Large intestine (tissue), 3 donors: ENCODE data around the gene HSPG2. TPM values are rescaled to one million over a fixed set of nuclear protein-coding genes. Genes with fewer than 3 reads are reported as not detected.

Source experiments
- DNase-seq, 2 donors: peaks; one replicate each; pipeline versions ENCODE4 v3.0.0 to v3.0.0-alpha.2; 2013
- H3K27ac ChIP-seq: one replicate; pipeline ENCODE4 v1.5.1; 2013; ENCODE audit warnings: low read length
- H3K27me3 ChIP-seq: 2 replicates; pipeline ENCODE4 v1.6.1; 2013; ENCODE audit warnings: low read length; ENCODE audit not compliant: control insufficient read depth, insufficient read depth
- H3K36me3 ChIP-seq: 2 replicates; pipeline ENCODE4 v1.6.1; 2013; ENCODE audit warnings: low read length; ENCODE audit not compliant: control insufficient read depth, insufficient read depth
- H3K4me1 ChIP-seq: one replicate; pipeline ENCODE4 v1.6.1; 2013; ENCODE audit warnings: low read length; ENCODE audit not compliant: control insufficient read depth, insufficient read depth
- H3K4me3 ChIP-seq: one replicate; pipeline ENCODE4 v1.5.1; 2013; ENCODE audit warnings: low read length
- H3K9me3 ChIP-seq: one replicate; pipeline ENCODE4 v1.6.1; 2013; ENCODE audit warnings: mild to moderate bottlenecking, low read depth, low read length, moderate library complexity; ENCODE audit not compliant: control insufficient read depth
- WGBS: methylation state at CpG from one replicate; pipeline ENCODE4 v1.1.5; 2013; ENCODE audit warnings: low lambda C conversion rate; ENCODE audit not compliant: insufficient coverage; 5-methylcytosine and 5-hydroxymethylcytosine counted together
- polyA plus RNA-seq: library from polyadenylated mRNA; unstranded; fragments of 120-200 nt; gene quantifications from one replicate; pipeline ENCODE4 v1.2.1, GENCODE V29; 2013

The HSPG2 gene
- polyA plus RNA-seq, 1 donor: 70.4 TPM

DNA sequence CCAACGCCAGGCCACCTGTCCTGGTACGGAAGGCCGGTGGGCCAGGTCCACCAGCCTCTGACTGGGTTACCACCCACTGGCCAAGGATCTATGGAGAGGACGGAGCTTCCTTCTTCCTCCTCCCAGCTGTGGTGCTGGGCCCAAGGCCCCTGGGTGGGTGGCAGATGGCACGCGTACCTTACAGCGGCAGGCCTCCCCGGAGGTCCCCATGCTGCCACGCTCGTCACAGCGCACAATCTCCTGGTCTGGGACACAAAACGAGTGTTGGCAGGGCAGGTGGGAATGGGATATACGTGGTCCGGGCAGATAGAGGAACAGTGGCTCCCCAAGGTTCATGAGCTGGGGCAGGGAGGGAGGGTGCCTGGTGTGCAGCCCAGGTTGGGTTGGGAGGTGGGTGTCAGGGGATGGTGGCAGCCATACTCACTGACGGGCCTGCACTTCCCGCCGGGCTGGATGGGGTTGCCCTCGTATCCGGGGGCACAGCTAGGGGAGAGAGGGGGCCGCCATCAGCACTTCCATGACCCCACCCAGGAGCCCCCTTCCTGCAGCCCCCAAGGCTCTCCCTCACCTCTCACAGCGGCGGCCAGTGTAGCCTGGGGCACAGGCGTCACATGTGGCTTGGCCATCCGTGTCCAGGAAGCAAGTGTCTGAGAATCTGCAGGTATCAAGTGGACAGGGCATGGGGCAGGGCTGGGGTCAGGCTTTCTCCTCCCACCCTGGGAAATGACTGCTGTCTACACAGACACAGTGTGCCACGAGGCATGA is 58.9 kb downstream of the HSPG2 start:
- H3K4me1 ChIP-seq: no peaks in the 10 kb centered on the region
- no CpG with 5 or more reads among the region's 25 CpGs for WGBS
- H3K9me3 ChIP-seq: no peaks in the 10 kb centered on the region
- H3K36me3 ChIP-seq: peaks cover 85% of the 10 kb centered on the region
- DNase-seq: no peak
- H3K4me3 ChIP-seq: no peak overlapping the region
- H3K27ac ChIP-seq: no peak overlapping the region
- no peaks in the 10 kb centered on the region for H3K27me3 ChIP-seq

DNA sequence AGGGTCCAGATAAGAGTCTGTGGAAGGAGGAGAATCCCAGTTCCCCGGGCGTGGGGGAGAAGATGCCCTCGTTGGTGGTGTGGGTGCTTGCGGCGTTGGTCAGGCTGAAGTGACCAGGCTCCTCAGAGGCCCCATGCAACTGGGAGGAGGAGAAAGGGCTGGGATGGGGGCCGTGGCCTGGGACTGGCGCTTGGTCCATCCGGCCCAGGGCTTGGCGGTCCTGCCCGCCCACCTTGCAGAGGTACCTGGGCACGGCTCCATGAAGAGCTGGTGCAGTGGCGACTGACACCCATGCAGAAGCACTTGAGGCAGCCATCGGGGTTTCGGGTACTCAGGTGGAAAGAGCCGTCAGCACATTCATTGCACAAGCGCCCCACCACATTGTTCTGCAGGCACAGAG is 60.8 kb downstream of the HSPG2 start:
- Histone ChIP-seq H3K27me3 (no peaks in the 10 kb centered on the region), H3K4me1 (no peaks in the 10 kb centered on the region), H3K9me3 (no peaks in the 10 kb centered on the region), H3K36me3 (peaks cover 88% of the 10 kb centered on the region), H3K27ac (no peak overlapping the region), H3K4me3 (no peak overlapping the region)
- no peak for DNase-seq
- no CpG with 5 or more reads among the region's 16 CpGs for WGBS

DNA sequence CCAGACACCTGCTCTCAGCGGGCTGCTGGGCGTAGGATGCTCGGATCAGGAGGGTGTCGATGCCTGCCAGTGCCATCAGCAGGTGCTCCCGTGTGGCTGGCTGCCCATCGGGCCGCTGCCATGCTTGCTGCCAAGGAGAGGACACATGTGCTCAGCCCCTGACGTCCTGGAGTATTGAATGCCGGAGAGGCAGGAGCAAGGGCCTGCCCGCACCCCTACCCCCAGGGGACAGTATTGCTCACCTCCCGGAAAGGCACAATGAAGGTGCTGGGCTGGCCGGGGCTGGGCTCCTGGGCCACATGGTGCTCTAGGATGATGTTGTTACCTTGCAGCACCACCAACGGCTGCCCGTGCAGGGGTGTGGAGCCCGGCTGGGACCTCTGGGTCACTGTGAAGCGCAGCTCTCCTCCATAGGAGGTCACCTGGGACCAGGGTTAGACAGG is 61.5 kb downstream of the HSPG2 start:
- H3K4me1 ChIP-seq: no peaks in the 10 kb centered on the region
- no peak for DNase-seq
- peaks cover 87% of the 10 kb centered on the region for H3K36me3 ChIP-seq
- H3K27ac ChIP-seq: no peak overlapping the region
- WGBS: no CpG with 5 or more reads among the region's 16 CpGs
- no peak overlapping the region for H3K4me3 ChIP-seq
- H3K9me3 ChIP-seq: no peaks in the 10 kb centered on the region
- H3K27me3 ChIP-seq: no peaks in the 10 kb centered on the region

DNA sequence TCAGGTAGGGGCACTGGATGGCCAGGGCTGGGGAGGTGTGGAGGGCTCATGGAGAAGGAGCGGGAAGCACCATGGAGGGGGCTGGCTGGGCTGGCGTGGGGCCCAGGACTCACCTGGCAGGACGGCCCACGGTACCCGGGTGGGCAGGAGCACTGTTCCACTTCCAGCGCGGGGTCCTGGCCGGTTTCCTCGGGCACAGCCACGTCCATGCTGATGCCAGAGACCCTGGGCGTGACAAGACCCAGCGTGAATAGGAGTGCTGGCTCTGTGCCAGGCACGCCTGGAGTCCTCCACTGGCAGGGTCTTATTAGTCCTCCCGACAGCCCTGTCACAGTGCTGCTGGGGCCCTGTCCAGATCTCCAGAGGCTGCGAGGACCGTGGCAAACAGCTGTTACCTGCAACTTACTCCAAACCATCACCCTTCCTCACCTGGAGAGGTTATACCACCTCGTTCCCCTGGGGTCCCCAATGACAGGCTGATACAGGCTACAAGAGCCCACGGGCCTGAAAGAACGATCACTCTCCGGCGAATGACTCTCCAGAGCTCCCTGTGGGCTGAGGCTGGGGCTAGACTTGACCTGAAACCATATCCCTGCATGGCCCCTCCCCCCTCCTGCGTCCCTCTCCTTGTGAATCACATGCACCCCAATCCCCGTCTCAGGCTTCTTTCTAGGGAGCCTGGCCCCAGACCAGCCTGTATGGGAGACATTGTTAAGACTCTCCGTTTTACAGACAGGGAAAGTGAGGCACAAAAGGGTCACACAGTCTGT is 62.1 kb downstream of the HSPG2 start:
- peaks cover 85% of the 10 kb centered on the region for H3K36me3 ChIP-seq
- WGBS: no CpG with 5 or more reads among the region's 24 CpGs
- H3K4me1 ChIP-seq: no peaks in the 10 kb centered on the region
- no peak overlapping the region for H3K4me3 ChIP-seq
- no peaks in the 10 kb centered on the region for H3K9me3 ChIP-seq
- no peak overlapping the region for H3K27ac ChIP-seq
- no peak for DNase-seq
- H3K27me3 ChIP-seq: no peaks in the 10 kb centered on the region

DNA sequence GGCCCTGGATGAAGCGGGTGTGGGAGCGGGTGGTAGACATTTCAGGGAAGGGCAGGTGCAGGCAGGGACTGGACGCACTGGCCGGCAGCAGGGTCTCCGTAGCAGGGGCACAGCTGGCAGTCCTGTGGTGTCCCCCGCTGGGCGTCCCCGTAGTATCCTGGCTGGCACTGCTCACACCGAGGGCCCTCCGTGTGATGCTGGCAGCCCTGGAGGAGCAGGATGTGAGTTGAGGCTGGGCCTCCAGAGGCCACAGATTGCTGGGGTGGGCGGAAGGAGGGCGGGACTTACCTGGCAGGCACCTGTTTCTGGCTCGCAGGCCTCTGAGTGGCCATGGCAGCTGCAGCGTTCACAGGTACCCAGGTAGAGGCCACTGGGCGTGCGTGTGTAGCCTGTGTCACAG is 62.8 kb downstream of the HSPG2 start:
- Histone ChIP-seq H3K27me3 (no peaks in the 10 kb centered on the region), H3K27ac (no peak overlapping the region), H3K9me3 (no peaks in the 10 kb centered on the region), H3K36me3 (peaks cover 84% of the 10 kb centered on the region), H3K4me1 (no peaks in the 10 kb centered on the region), H3K4me3 (no peak overlapping the region)
- DNase-seq: no peak
- WGBS: no CpG with 5 or more reads among the region's 16 CpGs

DNA sequence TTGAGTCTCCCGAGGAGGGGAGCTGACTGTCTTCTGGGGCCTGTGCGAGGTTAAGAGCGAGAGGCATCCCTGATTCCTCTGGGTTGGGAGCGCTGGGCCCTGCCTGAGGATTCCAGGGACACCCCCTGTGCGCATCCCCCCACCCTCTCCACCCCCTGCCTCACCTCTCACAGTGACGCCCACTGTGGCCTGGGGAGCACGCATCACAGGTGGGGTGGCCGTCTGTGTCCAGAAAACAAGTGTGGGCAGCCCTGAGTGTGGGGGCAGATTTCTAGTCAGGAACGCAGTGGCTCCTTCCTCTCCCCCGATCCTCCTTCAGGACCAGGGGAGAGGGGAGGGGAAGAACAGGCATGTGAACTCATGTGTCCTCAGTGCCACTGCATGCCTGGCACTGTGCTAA is 63.3 kb downstream of the HSPG2 start:
- Histone ChIP-seq H3K4me3 (no peak overlapping the region), H3K27me3 (no peaks in the 10 kb centered on the region), H3K36me3 (peaks cover 79% of the 10 kb centered on the region), H3K4me1 (no peaks in the 10 kb centered on the region), H3K9me3 (no peaks in the 10 kb centered on the region), H3K27ac (no peak overlapping the region)
- DNase-seq: no peak
- no CpG with 5 or more reads among the region's 10 CpGs for WGBS

DNA sequence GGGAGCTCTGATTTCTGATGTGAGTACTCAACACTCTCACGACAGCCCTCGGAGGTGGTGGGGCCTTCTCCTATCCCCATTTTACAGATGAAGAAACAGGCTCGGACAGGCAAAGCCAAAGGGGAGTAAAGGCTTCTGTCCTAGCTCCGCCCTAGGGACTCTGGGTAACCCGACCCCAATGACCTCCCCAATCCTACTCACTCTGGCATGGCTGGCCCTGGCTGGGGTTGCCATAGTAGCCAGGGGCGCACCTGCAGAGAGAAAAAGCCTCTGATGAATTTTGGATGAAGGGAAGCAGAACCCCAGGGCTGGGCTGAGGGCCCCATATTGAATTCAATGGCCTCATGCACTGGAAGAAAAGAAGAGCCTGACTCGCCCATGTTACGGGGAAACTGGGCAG is 63.9 kb downstream of the HSPG2 start:
- H3K36me3 ChIP-seq: peaks cover 78% of the 10 kb centered on the region
- no CpG with 5 or more reads among the region's 8 CpGs for WGBS
- no peaks in the 10 kb centered on the region for H3K27me3 ChIP-seq
- H3K4me3 ChIP-seq: no peak overlapping the region
- no peak overlapping the region for H3K27ac ChIP-seq
- DNase-seq: no peak
- H3K4me1 ChIP-seq: no peaks in the 10 kb centered on the region
- no peaks in the 10 kb centered on the region for H3K9me3 ChIP-seq

DNA sequence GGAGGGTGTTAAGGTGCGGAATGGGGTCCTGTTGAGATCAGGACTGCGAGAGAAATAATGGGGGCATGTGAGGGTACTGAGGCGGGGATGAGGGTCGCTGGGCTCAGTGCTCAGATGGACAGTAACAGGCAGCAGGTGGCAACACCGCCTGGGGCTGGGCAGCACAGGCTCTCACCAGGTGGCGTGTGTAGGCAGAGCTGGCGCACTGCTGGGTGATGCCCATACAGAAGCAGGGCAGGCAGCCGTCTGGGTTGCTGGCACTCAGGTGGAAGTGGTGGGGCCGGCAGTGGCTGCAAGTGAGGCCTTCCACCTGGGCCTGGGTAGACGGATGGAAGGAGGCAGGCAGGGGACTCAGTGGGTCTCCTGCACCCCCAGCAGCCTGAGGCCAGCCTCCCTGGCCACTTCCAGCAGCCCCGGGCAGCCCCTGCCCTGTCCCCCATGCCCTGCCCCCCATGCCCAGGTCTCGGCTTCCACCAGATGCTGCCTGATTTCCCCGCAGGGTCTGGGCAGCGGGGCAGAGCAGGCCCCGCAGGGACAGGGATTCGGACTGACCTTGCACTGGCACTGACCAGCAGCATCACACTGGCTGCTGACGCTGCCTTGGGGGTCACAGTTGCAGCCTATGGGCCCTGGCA is 64.5 kb downstream of the HSPG2 start:
- no peak overlapping the region for H3K4me3 ChIP-seq
- no peak overlapping the region for H3K27ac ChIP-seq
- DNase-seq: no peak
- peaks cover 72% of the 10 kb centered on the region for H3K36me3 ChIP-seq
- H3K4me1 ChIP-seq: no peaks in the 10 kb centered on the region
- no CpG with 5 or more reads among the region's 17 CpGs for WGBS
- no peaks in the 10 kb centered on the region for H3K9me3 ChIP-seq
- no peaks in the 10 kb centered on the region for H3K27me3 ChIP-seq

DNA sequence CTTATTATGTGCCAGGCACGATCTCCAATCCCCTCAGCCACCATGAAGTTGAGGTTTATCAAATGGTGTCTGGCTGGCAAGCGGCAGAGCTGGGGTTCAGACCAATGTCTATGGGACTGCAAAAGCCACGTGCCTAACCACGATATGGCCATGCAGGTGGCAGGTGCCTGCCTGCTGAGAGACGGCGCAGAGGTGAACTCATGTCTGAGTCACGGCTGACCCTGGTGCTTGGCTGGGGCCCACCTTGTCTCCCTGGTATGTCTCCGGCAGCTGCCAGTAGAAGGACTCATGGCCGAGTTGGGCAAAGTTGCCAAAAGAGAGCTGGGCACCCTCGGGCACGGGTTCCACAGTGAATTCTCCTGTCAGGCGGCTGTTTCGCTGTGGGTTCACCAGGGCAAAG is 65.2 kb downstream of the HSPG2 start:
- H3K4me3 ChIP-seq: no peak overlapping the region
- no peak overlapping the region for H3K27ac ChIP-seq
- no CpG with 5 or more reads among the region's 13 CpGs for WGBS
- no peaks in the 10 kb centered on the region for H3K9me3 ChIP-seq
- no peaks in the 10 kb centered on the region for H3K4me1 ChIP-seq
- no peaks in the 10 kb centered on the region for H3K27me3 ChIP-seq
- no peak for DNase-seq
- peaks cover 70% of the 10 kb centered on the region for H3K36me3 ChIP-seq

DNA sequence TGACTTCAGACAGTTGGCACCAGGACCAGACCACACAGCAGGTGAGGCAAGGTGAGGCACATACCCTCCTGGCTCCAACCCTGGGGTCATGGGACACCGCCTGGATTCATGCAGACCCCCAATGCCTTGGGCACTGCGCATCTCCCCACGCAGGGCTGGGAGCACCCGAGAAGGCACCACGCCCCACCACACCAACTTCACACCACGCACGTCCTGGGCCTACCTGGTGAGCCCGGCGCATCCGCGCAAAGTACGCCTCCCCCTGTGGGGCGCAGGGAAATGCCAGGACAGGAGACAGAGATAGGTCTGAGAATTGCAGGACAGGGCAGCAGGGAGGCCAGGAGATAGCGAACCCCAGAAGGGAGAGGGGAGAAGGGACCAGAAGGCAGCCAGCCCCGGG is 66.5 kb downstream of the HSPG2 start:
- peaks cover 67% of the 10 kb centered on the region for H3K36me3 ChIP-seq

More for the DNA sequence above, 66.5 kb downstream of the HSPG2 start:
- H3K4me3 ChIP-seq: no peak overlapping the region
- H3K27ac ChIP-seq: no peak overlapping the region
- H3K27me3 ChIP-seq: no peaks in the 10 kb centered on the region
- no peak for DNase-seq
- no peaks in the 10 kb centered on the region for H3K9me3 ChIP-seq
- H3K4me1 ChIP-seq: peaks cover 10% of the 10 kb centered on the region
- WGBS: no CpG with 5 or more reads among the region's 15 CpGs
